KMS-11 (cell line): Measurements from ENCODE around the gene SPEG.

Source experiments
- H2AFZ ChIP-seq: fragments of 200-600 bp; sonication (generic); 2 replicates; pipeline ENCODE4 v1.6.1; 2016; ENCODE audit warnings: antibody characterized with exemption, mixed run types, low read depth
- H3K27ac ChIP-seq: fragments of 200-600 bp; sonication (generic); 2 replicates; pipeline ENCODE4 v1.6.1; 2016; ENCODE audit warnings: mild to moderate bottlenecking, mixed run types
- H3K27me3 ChIP-seq: fragments of 200-600 bp; sonication (generic); 2 replicates; pipeline ENCODE4 v1.6.1; 2017; ENCODE audit warnings: mild to moderate bottlenecking, low read depth, mixed run types, moderate library complexity; ENCODE audit not compliant: insufficient read depth
- H3K36me3 ChIP-seq: fragments of 200-600 bp; sonication (generic); 2 replicates; pipeline ENCODE4 v1.6.1; 2017; ENCODE audit warnings: mild to moderate bottlenecking, mixed run types; ENCODE audit not compliant: insufficient read depth
- H3K4me1 ChIP-seq: fragments of 200-600 bp; sonication (generic); 2 replicates; pipeline ENCODE4 v1.6.1; 2016; ENCODE audit warnings: mild to moderate bottlenecking, low read depth, mixed run types; ENCODE audit not compliant: poor library complexity, severe bottlenecking
- H3K4me2 ChIP-seq: fragments of 200-600 bp; sonication (generic); 2 replicates; pipeline ENCODE4 v1.7.0; 2016; ENCODE audit warnings: mild to moderate bottlenecking, mixed run types
- H3K4me3 ChIP-seq: fragments of 200-600 bp; sonication (generic); IDR thresholded peaks from 2 replicates; pipeline ENCODE4 v1.6.1; 2017; ENCODE audit warnings: low read depth, low read length, mixed read lengths; ENCODE audit not compliant: insufficient read depth
- H3K79me2 ChIP-seq: fragments of 200-600 bp; sonication (generic); 2 replicates; pipeline ENCODE4 v1.6.1; 2016; ENCODE audit warnings: low read depth, mixed run types; ENCODE audit not compliant: insufficient read depth
- H3K9ac ChIP-seq: fragments of 200-600 bp; sonication (generic); 2 replicates; pipeline ENCODE4 v1.6.1; 2016; ENCODE audit warnings: mild to moderate bottlenecking, mixed run types
- H4K20me1 ChIP-seq: fragments of 200-600 bp; sonication (generic); 2 replicates; pipeline ENCODE4 v1.6.1; 2016; ENCODE audit warnings: mild to moderate bottlenecking, mixed run types; ENCODE audit not compliant: insufficient read depth
- CTCF ChIP-seq: fragments of 200-600 bp; sonication (generic); conservative IDR thresholded peaks from 2 replicates; pipeline ENCODE4 v1.6.1; 2017; ENCODE audit warnings: low read depth, mild to moderate bottlenecking, antibody characterized with exemption, low read length, moderate library complexity, mixed read lengths

The SPEG gene

GRCh38 chr2:219513787-219514186 lies 79.1 kb downstream of the SPEG start:
- TF ChIP-seq CTCF, result no peak
- Histone ChIP-seq H3K4me1 (peaks cover 5% of the 10 kb centered on the region), H3K27ac (no peak overlapping the region), H4K20me1 (no peaks in the 10 kb centered on the region), H3K27me3 (peaks cover 83% of the 10 kb centered on the region), H3K4me2 (no peak overlapping the region), H3K4me3 (no peak overlapping the region), H3K9ac (no peak overlapping the region), H3K36me3 (no peaks in the 10 kb centered on the region), H2AFZ (no peak overlapping the region), H3K79me2 (no peaks in the 10 kb centered on the region)

GRCh38 chr2:219514196-219514761 lies 79.6 kb downstream of the SPEG start, which contains the start of gene ASIC4:
ASIC4 (plus strand) TSS chr2:219514482; CDS start chr2:219514725, 243 bp downstream.
- Histone ChIP-seq H3K4me3 (no peak within 1 kb of the TSS), H3K27ac (no peak within 1 kb of the TSS), H3K27me3 (peaks cover 87% of the 10 kb centered on the region)

GRCh38 chr2:219514836-219515235 lies 80.2 kb downstream of the SPEG start:
- Histone ChIP-seq H3K27ac (no peak overlapping the region), H3K79me2 (no peaks in the 10 kb centered on the region), H3K4me2 (no peak overlapping the region), H3K27me3 (peaks cover 87% of the 10 kb centered on the region), H3K4me1 (no peaks in the 10 kb centered on the region), H4K20me1 (no peaks in the 10 kb centered on the region), H3K9ac (no peak overlapping the region), H3K36me3 (no peaks in the 10 kb centered on the region), H2AFZ (no peak overlapping the region), H3K4me3 (no peak overlapping the region)
- no peak for TF ChIP-seq CTCF

More at GRCh38 chr2:219514196-219514761, 79.6 kb downstream of the SPEG start, which contains the start of gene ASIC4:
- no peak within 1 kb of the TSS for H3K9ac ChIP-seq
- no peak for TF ChIP-seq CTCF
- H3K4me1 ChIP-seq, result peaks cover 5% of the 10 kb centered on the region
- no peak within 1 kb of the TSS for H3K4me2 ChIP-seq
- no peaks in the 10 kb centered on the region for H4K20me1 ChIP-seq
- no peaks in the 10 kb centered on the region for H3K36me3 ChIP-seq
- no peak within 1 kb of the TSS for H2AFZ ChIP-seq
- no peaks in the 10 kb centered on the region for H3K79me2 ChIP-seq

GRCh38 chr2:219515874-219516629 lies 81.4 kb downstream of the SPEG start:
- Histone ChIP-seq H3K79me2 (no peaks in the 10 kb centered on the region), H3K4me3 (no peak overlapping the region), H3K9ac (no peak overlapping the region), H3K4me1 (no peaks in the 10 kb centered on the region), H3K27ac (no peak overlapping the region), H2AFZ (no peak overlapping the region), H4K20me1 (no peaks in the 10 kb centered on the region), H3K4me2 (no peak overlapping the region), H3K27me3 (peaks cover 93% of the 10 kb centered on the region), H3K36me3 (no peaks in the 10 kb centered on the region)
- TF ChIP-seq CTCF, result no peak
